Measurements from ENCODE around the gene ANGPTL4.

DNA sequence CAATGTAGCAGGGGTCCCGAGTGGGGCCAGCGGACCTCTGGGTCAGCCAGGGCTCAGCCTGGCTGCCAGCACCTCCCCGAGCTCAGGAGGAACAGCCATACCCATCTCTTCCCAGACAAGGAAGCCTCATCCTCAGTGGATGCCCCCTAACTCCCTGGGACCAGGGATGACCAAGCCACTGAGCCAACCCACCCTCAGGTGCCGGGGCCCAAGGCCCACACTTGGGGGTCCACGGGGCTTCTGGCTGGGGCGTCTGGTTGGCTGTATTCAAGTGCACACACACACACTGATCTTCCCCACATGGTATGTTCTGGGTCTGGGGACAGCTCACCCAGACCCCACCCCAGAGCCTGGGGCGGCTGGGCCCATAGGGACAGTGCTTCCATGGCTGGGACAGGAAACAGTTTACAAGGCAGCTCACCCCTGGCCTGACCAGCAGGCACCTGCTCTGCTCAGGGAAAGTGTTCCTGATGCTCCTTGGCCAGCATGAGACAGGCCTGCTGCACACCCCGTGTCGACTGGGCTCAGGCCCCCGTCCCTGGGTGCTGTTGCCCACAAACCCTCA, 33.9 kb downstream of the ANGPTL4 start:
- TF ChIP-seq POLR2AphosphoS5 (IDR thresholded peaks at IDR 0.05) (no peak), CTCF (IDR thresholded peaks at IDR 0.05) (no peak), POLR2A (IDR thresholded peaks at IDR 0.05) (no peak), EP300 (IDR thresholded peaks at IDR 0.05) (no peak)
